Stimulated activated CD8-positive, alpha-beta memory T cell treated with anti-CD3 and anti-CD28 coated beads, Interleukin-2, amount 100 ng/mL, for 48 hours (primary cell): ENCODE results near the gene VOPP1.

Experiments used
- DNase-seq, 2 donors: peaks; one replicate each; pipeline ENCODE4 v3.0.0-alpha.2; 2020; ENCODE audit warnings: low read depth in 2 of 2

VOPP1 gene

GRCh38 chr7:55432939-55433784 lies 139.1 kb downstream of the VOPP1 start:
- DNase-seq = no peak

DNA sequence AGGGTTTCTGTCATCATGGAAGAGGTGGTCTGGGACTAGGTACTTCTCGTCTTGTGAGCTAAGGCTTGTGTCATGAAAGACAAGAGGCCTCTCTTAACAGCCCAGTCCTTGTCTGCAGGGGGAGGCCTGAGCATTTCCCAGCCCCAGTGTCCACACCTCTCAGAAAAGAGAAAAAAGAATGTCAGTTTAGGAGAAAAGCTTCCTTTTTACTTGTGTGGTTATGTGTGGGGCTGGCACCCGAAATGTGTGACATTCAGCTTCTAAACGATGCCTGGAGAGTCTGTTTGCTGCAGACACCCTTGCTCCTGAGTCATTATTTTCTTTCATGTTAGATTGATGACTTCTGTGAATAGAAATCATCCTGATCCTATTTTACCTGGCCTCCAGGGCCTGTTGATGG lies 139.8 kb downstream of the VOPP1 start:
- no peak for DNase-seq

- no peak for DNase-seq
Measured at GRCh38 chr7:55431898-55432297, 140.4 kb downstream of the VOPP1 start.

- no peak for DNase-seq
Measured at GRCh38 chr7:55429835-55430499, 142.3 kb downstream of the VOPP1 start.

GRCh38 chr7:55427800-55428199 lies 144.5 kb downstream of the VOPP1 start:
- no peak for DNase-seq

DNA sequence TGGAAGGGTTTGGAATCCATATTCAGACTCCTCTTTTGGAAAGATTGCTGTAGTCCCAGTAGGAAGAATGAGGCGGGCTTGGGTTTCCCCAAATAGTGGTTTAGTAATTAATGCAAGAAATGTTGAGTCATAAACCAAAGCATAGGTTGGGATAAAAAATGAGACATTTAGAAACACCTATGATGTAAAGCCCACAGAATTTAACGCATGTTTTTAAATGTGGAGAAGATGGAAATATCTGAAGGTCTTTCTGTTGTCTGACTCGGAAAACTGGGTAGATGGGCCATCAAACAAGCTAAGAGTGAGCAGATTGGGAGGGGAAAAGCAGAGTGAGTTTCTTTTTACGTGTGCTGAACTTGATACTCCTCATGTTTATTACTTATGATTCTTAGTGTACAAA lies 145.0 kb downstream of the VOPP1 start:
- no peak for DNase-seq

GRCh38 chr7:55426676-55427075 lies 145.6 kb downstream of the VOPP1 start:
- no peak for DNase-seq

DNA sequence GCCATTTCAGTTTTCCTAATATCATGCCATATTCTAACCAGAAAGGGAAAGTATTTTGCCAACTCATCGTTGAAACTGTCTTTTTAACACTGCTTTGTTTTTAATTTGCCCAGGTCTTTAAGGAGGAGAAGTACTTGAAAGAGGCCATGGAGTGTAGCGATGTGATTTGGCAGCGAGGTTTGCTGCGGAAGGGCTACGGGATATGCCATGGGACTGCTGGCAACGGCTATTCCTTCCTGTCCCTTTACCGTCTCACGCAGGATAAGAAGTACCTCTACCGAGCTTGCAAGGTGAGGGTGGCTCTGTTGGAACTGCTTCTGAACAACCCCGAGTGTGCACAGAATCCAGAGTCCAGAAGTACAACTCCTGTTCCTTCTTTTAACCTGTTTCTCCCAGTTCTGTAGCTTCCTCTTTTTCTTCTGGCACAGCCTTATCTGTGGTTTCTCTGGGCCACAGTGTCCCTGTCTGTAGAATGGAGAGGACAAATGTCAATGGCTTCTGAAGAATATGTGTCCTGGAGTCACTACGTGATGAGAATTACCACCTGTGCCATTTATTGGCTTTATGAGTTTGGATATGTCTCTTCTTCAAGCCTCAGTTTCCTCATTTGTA lies 147.1 kb downstream of the VOPP1 start:
- DNase-seq = no peak

GRCh38 chr7:55423891-55424290 lies 148.4 kb downstream of the VOPP1 start:
- no peak for DNase-seq

DNA sequence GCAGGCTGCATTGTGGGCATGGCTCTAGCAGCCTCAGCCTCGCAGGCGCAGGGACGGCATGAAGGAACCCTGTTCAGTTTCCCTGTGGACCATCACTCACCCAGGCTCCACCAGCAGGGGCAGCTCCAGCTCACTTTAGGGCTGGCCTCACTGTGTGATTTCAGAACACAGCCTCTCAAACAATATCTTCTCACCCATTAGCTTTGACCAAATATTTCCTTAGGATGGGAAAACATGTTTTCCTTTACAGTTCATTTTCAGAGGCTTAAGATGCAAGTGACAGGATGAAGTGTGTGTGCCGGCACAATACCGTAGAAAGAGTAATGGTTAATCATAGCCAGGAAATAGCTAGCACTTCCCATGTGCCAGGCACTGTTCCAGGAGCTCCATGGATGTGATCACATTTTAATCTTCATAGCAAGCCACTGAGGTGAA lies 149.0 kb downstream of the VOPP1 start:
- no peak for DNase-seq
